SU-DHL-6 (cell line): ENCODE results near the gene SCG5.
"Not testable (repeated sequence)": the region's sequence is repeated elsewhere in the genome, so short reads cannot be mapped to it uniquely, and the experiment has no call there.

ENCODE experiments used
- EZH2phosphoT487 ChIP-seq: fragments of 200-600 bp; sonication (generic), shearing (Covaris generic); conservative IDR thresholded peaks from 2 replicates; pipeline ENCODE4 v1.6.1; 2018; ENCODE audit warnings: mild to moderate bottlenecking, antibody characterized with exemption, low read length, moderate library complexity, mixed read lengths
- TF ChIP-seq, protein P1 (sequence below): fragments of 200-600 bp; sonication (generic); IDR thresholded peaks from one replicate; pipeline ENCODE4 v1.5.1; 2017; ENCODE audit warnings: antibody characterized with exemption, mild to moderate bottlenecking, low read length, moderate library complexity; ENCODE audit not compliant: insufficient read depth, poor library complexity, severe bottlenecking

DNA sequence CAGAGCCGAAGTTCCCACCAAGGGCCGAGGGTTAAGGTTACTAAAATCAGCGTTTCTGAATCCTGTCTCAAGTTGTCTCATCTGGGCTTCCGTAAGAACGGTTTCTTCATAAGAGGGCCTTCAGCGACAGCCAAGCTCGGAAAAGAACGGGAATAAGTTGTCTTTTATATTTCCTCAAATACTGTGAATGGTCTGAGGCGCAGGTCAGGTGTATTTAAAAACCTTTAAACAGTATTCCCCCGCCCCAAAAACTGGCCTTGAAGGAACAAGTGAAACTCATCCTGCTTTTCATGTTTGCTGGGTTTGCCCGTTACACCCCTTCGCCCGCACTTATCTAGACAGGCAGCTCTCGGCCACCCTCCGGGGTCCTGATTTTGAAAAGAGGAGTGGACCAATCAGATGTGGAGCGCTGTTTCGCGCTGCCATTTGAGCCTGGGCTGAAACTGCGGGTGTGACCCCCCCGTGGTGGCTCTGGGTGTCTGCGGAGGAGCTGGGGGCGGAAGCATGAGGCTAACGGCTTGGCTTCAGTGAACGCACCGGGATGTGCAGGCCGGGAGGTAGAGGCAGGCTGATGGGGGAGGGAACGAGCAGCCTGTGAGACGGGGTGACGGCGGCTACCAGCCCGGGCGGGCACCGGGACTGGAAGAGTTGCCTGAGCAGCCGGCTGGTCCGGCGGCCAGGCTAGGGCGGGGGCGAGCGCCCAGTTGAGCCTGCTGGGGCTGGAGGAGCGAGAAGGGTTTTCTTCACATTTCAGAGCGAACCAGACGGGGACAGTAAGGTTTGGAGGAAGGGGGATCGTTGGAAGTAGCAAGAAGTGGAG lies 26.2 kb upstream of the SCG5 start, which contains the start of gene ARHGAP11A:
- TF ChIP-seq, protein P1, sequence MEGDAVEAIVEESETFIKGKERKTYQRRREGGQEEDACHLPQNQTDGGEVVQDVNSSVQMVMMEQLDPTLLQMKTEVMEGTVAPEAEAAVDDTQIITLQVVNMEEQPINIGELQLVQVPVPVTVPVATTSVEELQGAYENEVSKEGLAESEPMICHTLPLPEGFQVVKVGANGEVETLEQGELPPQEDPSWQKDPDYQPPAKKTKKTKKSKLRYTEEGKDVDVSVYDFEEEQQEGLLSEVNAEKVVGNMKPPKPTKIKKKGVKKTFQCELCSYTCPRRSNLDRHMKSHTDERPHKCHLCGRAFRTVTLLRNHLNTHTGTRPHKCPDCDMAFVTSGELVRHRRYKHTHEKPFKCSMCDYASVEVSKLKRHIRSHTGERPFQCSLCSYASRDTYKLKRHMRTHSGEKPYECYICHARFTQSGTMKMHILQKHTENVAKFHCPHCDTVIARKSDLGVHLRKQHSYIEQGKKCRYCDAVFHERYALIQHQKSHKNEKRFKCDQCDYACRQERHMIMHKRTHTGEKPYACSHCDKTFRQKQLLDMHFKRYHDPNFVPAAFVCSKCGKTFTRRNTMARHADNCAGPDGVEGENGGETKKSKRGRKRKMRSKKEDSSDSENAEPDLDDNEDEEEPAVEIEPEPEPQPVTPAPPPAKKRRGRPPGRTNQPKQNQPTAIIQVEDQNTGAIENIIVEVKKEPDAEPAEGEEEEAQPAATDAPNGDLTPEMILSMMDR = not testable (repeated sequence)
- not testable (repeated sequence) for TF ChIP-seq EZH2phosphoT487
